WERI-Rb-1 (cell line): ENCODE results near the gene STAU1.

Experiments used
- DNase-seq: peaks from one replicate; pipeline ENCODE4 v3.0.0-alpha.2; 2020
- H3K27ac ChIP-seq: fragments of 250-450 bp; sonication (Bioruptor Pico); 2 replicates; pipeline ENCODE4 v1.5.1; 2020; ENCODE audit warnings: mild to moderate bottlenecking, moderate library complexity
- H3K27me3 ChIP-seq: fragments of 250-450 bp; sonication (Bioruptor Pico); 2 replicates; pipeline ENCODE4 v1.5.1; 2021; ENCODE audit warnings: mild to moderate bottlenecking, low read depth, moderate library complexity; ENCODE audit not compliant: insufficient read depth, severe bottlenecking
- H3K36me3 ChIP-seq: fragments of 250-450 bp; sonication (Bioruptor Pico); 2 replicates; pipeline ENCODE4 v1.5.1; 2020; ENCODE audit warnings: mild to moderate bottlenecking, moderate library complexity
- H3K4me3 ChIP-seq: 2 replicates; pipeline ENCODE4 v1.5.1; 2011; ENCODE audit warnings: low read depth, mild to moderate bottlenecking, control low read depth, low read length
- H3K9me3 ChIP-seq: fragments of 250-450 bp; sonication (Bioruptor Pico); 2 replicates; pipeline ENCODE4 v1.5.1; 2021; ENCODE audit warnings: mild to moderate bottlenecking, moderate library complexity; ENCODE audit not compliant: severe bottlenecking
- TF ChIP-seq, protein P1 (sequence below): IDR thresholded peaks from 2 replicates; pipeline ENCODE4 v1.5.1; 2011; ENCODE audit warnings: low read depth, mild to moderate bottlenecking, control low read depth, inconsistent platforms, low read length

Gene STAU1

DNA sequence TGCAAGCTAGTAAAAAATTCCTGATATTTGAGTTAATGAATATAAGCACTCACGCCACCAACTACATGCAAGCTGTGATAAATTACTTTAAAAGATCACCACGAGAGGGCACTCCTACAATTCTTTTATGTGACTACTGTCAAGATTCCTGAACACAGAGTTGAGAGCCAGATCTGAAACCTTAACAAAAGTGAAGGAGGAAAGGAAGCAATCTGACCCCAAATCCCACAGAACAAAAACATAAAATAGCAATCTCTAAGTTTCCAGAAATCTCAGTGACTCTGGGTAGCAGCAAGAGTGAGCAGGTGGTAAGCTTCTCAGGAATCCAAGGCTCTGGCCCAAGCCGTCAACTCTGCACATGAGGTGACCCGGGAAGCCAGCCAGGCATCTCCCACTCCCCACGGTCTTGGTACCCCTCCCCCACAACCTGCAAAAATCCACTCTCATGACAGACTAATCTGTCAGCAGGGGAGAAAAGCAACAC lies 55.1 kb downstream of the STAU1 start:
- no peak overlapping the region for H3K27ac ChIP-seq
- DNase-seq: no peak
- TF ChIP-seq, protein P1, sequence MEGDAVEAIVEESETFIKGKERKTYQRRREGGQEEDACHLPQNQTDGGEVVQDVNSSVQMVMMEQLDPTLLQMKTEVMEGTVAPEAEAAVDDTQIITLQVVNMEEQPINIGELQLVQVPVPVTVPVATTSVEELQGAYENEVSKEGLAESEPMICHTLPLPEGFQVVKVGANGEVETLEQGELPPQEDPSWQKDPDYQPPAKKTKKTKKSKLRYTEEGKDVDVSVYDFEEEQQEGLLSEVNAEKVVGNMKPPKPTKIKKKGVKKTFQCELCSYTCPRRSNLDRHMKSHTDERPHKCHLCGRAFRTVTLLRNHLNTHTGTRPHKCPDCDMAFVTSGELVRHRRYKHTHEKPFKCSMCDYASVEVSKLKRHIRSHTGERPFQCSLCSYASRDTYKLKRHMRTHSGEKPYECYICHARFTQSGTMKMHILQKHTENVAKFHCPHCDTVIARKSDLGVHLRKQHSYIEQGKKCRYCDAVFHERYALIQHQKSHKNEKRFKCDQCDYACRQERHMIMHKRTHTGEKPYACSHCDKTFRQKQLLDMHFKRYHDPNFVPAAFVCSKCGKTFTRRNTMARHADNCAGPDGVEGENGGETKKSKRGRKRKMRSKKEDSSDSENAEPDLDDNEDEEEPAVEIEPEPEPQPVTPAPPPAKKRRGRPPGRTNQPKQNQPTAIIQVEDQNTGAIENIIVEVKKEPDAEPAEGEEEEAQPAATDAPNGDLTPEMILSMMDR: peak; percentile 28; the same call in 1 of the 2 replicates
- H3K27me3 ChIP-seq: no peaks in the 10 kb centered on the region
- no peaks in the 10 kb centered on the region for H3K9me3 ChIP-seq
- no peak overlapping the region for H3K4me3 ChIP-seq
- peaks cover 45% of the 10 kb centered on the region for H3K36me3 ChIP-seq

DNA sequence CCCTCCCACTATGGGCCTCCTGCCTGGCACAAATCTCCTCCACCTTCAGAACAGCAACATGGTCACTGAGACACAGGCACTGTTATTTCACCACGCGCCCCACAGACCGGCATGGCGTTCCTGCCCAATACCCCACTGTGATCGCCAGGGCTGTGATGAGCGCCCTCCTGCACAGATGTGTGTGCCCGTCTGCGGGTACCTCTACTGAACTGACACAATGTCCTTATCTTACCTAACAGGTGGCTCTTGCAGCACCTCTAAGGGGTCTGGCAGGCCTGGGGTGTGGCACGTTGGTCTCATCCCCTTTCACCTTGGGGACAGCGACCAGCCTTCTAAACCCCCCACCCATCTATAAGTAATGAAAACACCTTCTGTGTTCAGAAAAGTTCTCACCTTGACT lies 64.2 kb downstream of the STAU1 start:
- H3K36me3 ChIP-seq: peaks cover 68% of the 10 kb centered on the region
- H3K27me3 ChIP-seq: no peaks in the 10 kb centered on the region
- no peak overlapping the region for H3K27ac ChIP-seq
- no peak for DNase-seq
- H3K9me3 ChIP-seq: no peaks in the 10 kb centered on the region
- no peak overlapping the region for H3K4me3 ChIP-seq
- TF ChIP-seq, protein P1: no peak

DNA sequence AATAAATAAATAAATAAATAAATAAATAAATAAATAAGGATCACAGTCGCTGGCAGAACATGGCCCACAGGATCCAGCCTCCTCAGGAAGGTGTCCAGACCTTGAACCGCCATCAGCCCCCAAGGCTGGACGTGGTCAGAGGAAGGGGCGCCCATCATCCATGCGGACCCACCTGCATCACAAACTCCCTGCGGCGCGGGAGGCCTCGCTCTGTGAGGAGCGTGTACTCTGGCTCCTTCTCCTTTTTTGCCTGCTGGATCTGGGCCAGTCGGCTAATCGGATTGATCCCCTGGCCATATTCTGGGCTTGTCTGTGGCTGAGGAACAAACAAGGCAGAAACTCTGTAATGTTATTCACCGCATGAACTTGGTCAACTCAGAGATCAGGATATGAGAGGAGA lies 65.2 kb downstream of the STAU1 start:
- H3K27ac ChIP-seq: no peak overlapping the region
- H3K36me3 ChIP-seq: peaks cover 76% of the 10 kb centered on the region
- TF ChIP-seq, protein P1: no peak
- H3K4me3 ChIP-seq: no peak overlapping the region
- no peaks in the 10 kb centered on the region for H3K27me3 ChIP-seq
- no peaks in the 10 kb centered on the region for H3K9me3 ChIP-seq
- no peak for DNase-seq

DNA sequence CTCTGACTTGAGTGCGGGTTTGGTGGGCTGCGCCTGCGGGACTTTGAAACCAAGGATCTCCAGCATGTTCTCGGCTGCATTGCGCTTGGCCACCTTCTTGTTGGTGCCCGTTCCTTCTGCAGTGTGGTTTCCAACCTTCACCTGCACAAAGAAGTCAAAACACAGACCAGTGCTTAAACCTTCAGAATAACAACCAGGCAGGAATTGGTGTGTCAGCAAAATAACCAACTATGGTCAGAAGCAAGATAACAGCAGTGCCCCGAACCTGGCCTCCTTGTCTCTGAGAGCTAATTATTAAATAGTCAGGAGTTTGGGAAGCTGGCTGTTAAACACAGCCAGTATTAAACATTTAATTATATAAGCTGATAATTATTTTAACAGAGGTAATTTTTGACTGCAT lies 68.1 kb downstream of the STAU1 start:
- H3K4me3 ChIP-seq: no peak overlapping the region
- H3K27ac ChIP-seq: no peak overlapping the region
- no peaks in the 10 kb centered on the region for H3K9me3 ChIP-seq
- DNase-seq: no peak
- H3K27me3 ChIP-seq: no peaks in the 10 kb centered on the region
- peaks cover 86% of the 10 kb centered on the region for H3K36me3 ChIP-seq
- TF ChIP-seq, protein P1: no peak

DNA sequence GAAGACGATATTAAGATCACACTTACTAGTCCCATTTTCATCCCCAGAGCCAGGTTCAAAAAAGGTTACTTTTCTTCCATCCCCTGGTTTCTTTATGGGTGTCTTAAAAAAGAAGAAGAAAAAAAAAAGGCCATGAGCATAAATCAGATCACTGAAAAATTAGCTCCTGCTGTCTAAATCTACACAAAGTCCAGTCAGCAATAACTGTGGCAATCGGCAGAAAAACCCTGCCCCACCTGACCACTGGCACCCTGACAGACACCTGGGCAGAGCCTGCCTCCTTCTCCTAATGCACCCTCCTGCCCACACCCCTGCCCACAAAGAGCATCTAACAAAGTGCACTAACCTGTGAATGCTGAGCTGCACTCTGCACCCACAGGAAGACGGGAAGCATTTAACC lies 69.8 kb downstream of the STAU1 start:
- TF ChIP-seq, protein P1: no peak
- Histone ChIP-seq H3K4me3 (no peak overlapping the region), H3K9me3 (no peaks in the 10 kb centered on the region), H3K36me3 (peaks cover 85% of the 10 kb centered on the region), H3K27me3 (no peaks in the 10 kb centered on the region), H3K27ac (no peak overlapping the region)
- no peak for DNase-seq

DNA sequence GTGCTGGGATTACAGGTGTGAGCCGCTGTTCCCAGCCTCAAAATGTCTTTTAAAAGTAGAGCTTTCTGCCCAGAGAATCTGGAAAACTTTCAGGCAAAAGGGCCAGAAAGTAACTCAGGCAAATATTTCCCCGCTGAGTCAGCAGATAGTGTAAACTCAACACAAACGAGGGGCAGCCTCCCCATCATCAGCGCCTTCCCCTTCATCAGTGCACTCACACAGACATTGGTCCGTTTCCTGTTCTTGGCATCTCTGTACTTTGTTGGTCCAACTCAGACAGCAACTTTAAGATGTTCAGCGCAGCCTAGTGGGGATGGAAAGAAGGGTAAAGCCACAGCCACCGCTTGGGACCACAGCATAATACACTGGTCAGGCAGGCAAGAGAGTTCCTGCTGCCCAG lies 72.6 kb downstream of the STAU1 start:
- no peak overlapping the region for H3K4me3 ChIP-seq
- H3K9me3 ChIP-seq: no peaks in the 10 kb centered on the region
- no peaks in the 10 kb centered on the region for H3K27me3 ChIP-seq
- H3K36me3 ChIP-seq: peaks cover 70% of the 10 kb centered on the region
- H3K27ac ChIP-seq: no peak overlapping the region
- TF ChIP-seq, protein P1: no peak
- DNase-seq: no peak
